ENCODE measurements around the gene CFAP74. TPM values are rescaled to one million over a fixed set of nuclear protein-coding genes. Genes with fewer than 3 reads are reported as not detected.

CFAP74 gene
- total and polyA plus RNA-seq, 2 of the 13 experiments (the other 11 are each of a cell fraction or from before 2014, with no cell fraction given) = 0.27 to 0.62 TPM

DNA sequence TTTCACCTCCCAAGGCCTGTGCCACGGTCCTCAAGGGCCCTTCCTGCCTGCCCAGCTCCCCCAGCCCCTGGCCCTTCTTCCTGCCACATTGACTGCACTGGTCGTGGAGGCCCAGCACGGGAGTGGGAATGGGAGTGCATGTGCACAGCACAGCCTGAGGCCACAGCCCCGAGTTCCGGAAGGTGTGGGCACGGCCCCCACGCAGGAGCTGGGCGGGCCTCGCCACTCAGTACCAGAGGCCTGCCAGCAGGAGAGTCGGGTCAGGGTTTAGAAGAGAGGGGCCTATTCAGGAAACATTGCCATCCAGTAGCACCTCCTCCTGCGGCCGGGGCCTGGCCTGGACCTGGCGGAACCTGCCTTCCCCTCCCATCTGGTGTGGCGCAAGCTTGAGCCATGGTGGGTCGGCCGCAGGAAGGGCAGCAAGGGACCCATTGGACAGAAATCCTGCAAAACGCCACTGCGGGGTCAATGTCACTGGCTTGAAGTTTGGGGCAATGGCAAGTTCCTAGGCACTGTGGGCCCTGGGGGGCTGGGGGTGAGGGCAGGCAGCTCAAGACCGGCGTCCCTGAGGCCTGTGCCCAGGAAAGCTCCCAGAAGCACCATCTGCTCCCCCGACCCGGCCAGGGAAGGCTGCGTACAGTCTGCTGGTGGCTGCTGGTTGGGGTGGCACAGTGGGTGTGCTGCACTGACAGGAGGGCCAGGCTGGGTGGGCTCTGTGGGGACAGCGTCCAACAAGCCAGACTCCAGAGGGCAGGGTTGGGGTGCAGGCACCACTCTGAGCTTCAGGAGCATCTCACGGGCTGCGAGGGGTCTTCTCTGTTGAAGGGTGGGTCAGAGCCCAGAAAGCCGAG lies 82.8 kb downstream of the CFAP74 start (continued):
- TF ChIP-seq DPF2 (CRISPR knock-in tag; IDR thresholded peaks at IDR 0.05; ENCODE audit: borderline replicate concordance, low read depth) (peak; percentile 51; the same call in 1 of the 2 replicates), GTF3A (CRISPR knock-in tag; conservative IDR thresholded peaks at IDR 0.05) (peak; percentile 30; the same call in 1 of the 2 replicates), SKIL (CRISPR knock-in tag; IDR thresholded peaks at IDR 0.05; ENCODE audit: borderline replicate concordance) (0 out of 2 replicates have a peak, but pooled peaks have one; percentile 39), HNRNPK (IDR thresholded peaks at IDR 0.05; ENCODE audit: low read depth, low read length, poor library complexity, severe bottlenecking) (no peak), ZNF691 (CRISPR knock-in tag; IDR thresholded peaks at IDR 0.05; ENCODE audit: borderline replicate concordance, low read depth) (peak; percentile 54; the same call in 1 of the 2 replicates), ONECUT2 (CRISPR knock-in tag; IDR thresholded peaks at IDR 0.05) (no peak), PHF20 (CRISPR knock-in tag; IDR thresholded peaks at IDR 0.05) (no peak), FLYWCH1 (CRISPR knock-in tag; IDR thresholded peaks at IDR 0.05) (no peak), ESRRA (CRISPR knock-in tag; IDR thresholded peaks at IDR 0.05; ENCODE audit: low read depth) (peak; percentile 21; the same call in 1 of the 2 replicates), ZNF333 (CRISPR knock-in tag; IDR thresholded peaks at IDR 0.05; ENCODE audit: borderline replicate concordance) (no peak), SMAD1 (CRISPR knock-in tag; IDR thresholded peaks at IDR 0.05; ENCODE audit: borderline replicate concordance, low read depth) (no peak), SRY (CRISPR knock-in tag; IDR thresholded peaks at IDR 0.05) (peak; percentile 26; the same call in 1 of the 2 replicates), POLR2AphosphoS2 (IDR thresholded peaks at IDR 0.05; ENCODE audit: low read depth, low read length) (no peak), ZNF678 (CRISPR knock-in tag; IDR thresholded peaks at IDR 0.05) (no peak)
- TF ChIP-seq, protein P1, sequence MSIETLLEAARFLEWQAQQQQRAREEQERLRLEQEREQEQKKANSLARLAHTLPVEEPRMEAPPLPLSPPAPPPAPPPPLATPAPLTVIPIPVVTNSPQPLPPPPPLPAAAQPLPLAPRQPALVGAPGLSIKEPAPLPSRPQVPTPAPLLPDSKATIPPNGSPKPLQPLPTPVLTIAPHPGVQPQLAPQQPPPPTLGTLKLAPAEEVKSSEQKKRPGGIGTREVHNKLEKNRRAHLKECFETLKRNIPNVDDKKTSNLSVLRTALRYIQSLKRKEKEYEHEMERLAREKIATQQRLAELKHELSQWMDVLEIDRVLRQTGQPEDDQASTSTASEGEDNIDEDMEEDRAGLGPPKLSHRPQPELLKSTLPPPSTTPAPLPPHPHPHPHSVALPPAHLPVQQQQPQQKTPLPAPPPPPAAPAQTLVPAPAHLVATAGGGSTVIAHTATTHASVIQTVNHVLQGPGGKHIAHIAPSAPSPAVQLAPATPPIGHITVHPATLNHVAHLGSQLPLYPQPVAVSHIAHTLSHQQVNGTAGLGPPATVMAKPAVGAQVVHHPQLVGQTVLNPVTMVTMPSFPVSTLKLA (IDR thresholded peaks at IDR 0.05) = no peak

Data from HepG2 (cell line).